Measurements from ENCODE around the gene SLAMF1. TPM values are rescaled to one million over a fixed set of nuclear protein-coding genes. Genes with fewer than 3 reads are reported as not detected.

The SLAMF1 gene
- total RNA-seq, 1 experiment from 2014 or later = 0.30 TPM

DNA sequence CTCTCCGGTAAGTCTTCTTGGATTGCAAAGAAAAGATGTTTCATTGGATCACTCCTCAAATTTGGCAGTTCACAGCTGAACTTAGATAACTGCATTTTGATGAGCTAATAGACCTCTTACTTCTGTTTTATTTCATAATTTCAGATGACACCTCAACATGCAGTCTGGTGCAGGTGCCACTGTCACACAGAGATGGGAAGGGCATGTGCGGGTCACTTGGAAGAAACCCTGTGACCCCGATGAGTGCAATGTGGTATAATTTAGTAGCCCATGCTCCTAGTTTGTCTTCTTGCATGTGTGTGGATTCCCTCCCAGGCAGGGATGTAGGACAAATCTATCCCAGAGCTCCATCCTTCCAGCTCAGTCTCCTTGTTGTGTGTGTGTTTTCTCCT is 481 bp upstream of the SLAMF1 start:
- Histone ChIP-seq H3K4me1 (ENCODE audit: low read length) (peaks cover 32% of the 10 kb centered on the region), H3K9me2 (replicated peaks; ENCODE audit: insufficient read depth, low read length) (no peaks in the 10 kb centered on the region), H3K9me3 (ENCODE audit: low read length) (no peaks in the 10 kb centered on the region), H3K4me3 (ENCODE audit: low read length) (peak overlapping the region; percentile 35), H4K20me1 (ENCODE audit: insufficient read depth, low read depth, low read length) (no peaks in the 10 kb centered on the region), H3K79me2 (ENCODE audit: low read length) (no peaks in the 10 kb centered on the region), H3K9ac (ENCODE audit: low read length) (peak overlapping the region; percentile 41), H2AFZ (ENCODE audit: low read length) (peak overlapping the region; percentile 90), H3K4me2 (ENCODE audit: low read depth, low read length, poor library complexity, severe bottlenecking) (peak overlapping the region; percentile 57), H3K27ac (ENCODE audit: low read length) (no peak overlapping the region), H3K36me3 (ENCODE audit: insufficient read depth, low read length) (no peaks in the 10 kb centered on the region), H3K27me3 (ENCODE audit: low read length) (no peaks in the 10 kb centered on the region)
- DNase-seq = no peak

DNA sequence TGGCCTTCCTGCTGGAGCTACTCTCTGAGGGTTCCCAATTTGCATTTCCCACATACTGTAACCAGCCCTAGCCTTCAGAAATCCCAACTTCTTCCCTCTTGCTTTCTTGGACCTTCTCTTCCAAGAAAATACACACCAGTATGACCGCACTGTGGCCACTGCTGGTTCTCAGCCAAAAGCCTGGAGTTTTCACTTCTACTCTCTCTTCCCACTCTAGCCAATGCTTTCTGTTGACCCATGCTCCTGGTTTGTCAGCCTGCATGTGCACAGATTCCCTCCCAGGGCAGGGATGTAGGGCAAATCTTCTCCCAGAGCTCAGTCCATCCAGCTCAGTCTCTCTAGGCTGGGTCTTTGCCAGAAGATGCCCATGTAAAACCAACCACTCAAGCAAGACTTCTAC is 664 bp downstream of the SLAMF1 start:
- H3K9ac ChIP-seq (ENCODE audit: low read length) = no peak overlapping the region
- H3K4me1 ChIP-seq (ENCODE audit: low read length) = peaks cover 20% of the 10 kb centered on the region
- no peak overlapping the region for H3K4me2 ChIP-seq (ENCODE audit: low read depth, low read length, poor library complexity, severe bottlenecking)
- no peaks in the 10 kb centered on the region for H3K9me3 ChIP-seq (ENCODE audit: low read length)
- DNase-seq = no peak
- no peaks in the 10 kb centered on the region for H3K9me2 ChIP-seq (replicated peaks; ENCODE audit: insufficient read depth, low read length)
- H4K20me1 ChIP-seq (ENCODE audit: insufficient read depth, low read depth, low read length) = no peaks in the 10 kb centered on the region
- H3K27me3 ChIP-seq (ENCODE audit: low read length) = no peaks in the 10 kb centered on the region
- H3K4me3 ChIP-seq (ENCODE audit: low read length) = no peak overlapping the region
- no peaks in the 10 kb centered on the region for H3K79me2 ChIP-seq (ENCODE audit: low read length)
- H3K27ac ChIP-seq (ENCODE audit: low read length) = no peak overlapping the region
- H2AFZ ChIP-seq (ENCODE audit: low read length) = no peak overlapping the region
- H3K36me3 ChIP-seq (ENCODE audit: insufficient read depth, low read length) = no peaks in the 10 kb centered on the region

DNA sequence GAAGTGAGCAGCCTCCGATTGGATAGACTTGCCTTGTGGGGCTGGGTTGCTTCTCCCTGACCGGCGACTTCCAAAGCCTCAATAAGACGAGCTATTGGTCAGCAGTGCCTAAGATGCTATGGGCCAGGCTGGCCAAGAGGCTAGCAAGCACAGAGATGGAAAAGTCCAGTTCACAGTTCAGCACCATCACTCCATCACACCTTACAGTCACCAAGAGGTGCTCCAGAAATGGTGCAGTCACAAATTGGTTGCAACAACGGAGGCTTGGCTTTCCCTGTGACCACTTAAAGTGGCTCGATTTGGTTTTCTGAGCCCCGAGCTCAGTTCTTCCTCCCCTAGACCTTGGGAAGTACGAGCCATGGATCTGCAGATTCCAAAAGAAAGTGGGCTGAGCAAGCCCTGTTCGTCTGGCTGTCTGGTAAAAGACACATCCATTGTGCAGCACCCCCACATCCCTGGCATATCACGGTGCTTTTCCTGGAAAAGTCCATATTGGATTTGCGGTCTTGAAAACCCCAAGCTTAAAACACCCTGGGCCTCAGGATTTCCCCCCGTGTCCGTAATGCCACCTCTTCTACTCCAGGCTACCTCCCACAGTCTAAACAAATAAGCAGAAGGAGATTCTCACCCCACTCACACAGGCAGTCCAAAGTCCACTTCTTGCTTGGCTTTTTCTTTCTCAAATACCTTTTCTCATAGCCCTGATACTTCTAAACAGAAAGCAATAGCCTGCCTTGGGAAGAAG is 1.3 kb downstream of the SLAMF1 start:
- no peak overlapping the region for H3K9ac ChIP-seq (ENCODE audit: low read length)
- no peaks in the 10 kb centered on the region for H3K79me2 ChIP-seq (ENCODE audit: low read length)
- H4K20me1 ChIP-seq (ENCODE audit: insufficient read depth, low read depth, low read length) = no peaks in the 10 kb centered on the region
- H3K9me3 ChIP-seq (ENCODE audit: low read length) = no peaks in the 10 kb centered on the region
- H2AFZ ChIP-seq (ENCODE audit: low read length) = no peak overlapping the region
- no peak overlapping the region for H3K4me2 ChIP-seq (ENCODE audit: low read depth, low read length, poor library complexity, severe bottlenecking)
- no peaks in the 10 kb centered on the region for H3K9me2 ChIP-seq (replicated peaks; ENCODE audit: insufficient read depth, low read length)
- no peak overlapping the region for H3K27ac ChIP-seq (ENCODE audit: low read length)
- no peak overlapping the region for H3K4me3 ChIP-seq (ENCODE audit: low read length)
- H3K36me3 ChIP-seq (ENCODE audit: insufficient read depth, low read length) = no peaks in the 10 kb centered on the region
- peaks cover 16% of the 10 kb centered on the region for H3K4me1 ChIP-seq (ENCODE audit: low read length)
- no peak for DNase-seq
- no peaks in the 10 kb centered on the region for H3K27me3 ChIP-seq (ENCODE audit: low read length)

DNA sequence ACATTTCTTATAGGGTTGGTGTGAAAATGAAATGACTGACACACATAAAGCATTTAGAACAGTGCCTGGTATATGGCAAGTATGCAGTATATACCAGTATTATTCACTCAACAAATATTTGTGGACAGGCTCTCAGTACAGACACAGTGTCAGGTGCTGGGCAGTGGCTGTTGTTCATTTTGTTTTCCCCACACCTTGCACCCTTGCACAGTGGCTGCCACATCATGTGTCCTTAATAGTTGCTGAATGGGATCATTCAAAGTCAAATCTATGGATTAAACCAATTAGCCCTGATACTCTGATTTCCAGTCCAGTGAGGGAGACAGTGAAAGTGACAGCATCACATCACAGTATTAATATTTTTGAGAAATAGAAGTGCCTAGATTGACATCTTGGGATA is 2.4 kb downstream of the SLAMF1 start:
- no peaks in the 10 kb centered on the region for H4K20me1 ChIP-seq (ENCODE audit: insufficient read depth, low read depth, low read length)
- no peak overlapping the region for H3K9ac ChIP-seq (ENCODE audit: low read length)
- no peaks in the 10 kb centered on the region for H3K36me3 ChIP-seq (ENCODE audit: insufficient read depth, low read length)
- H3K27ac ChIP-seq (ENCODE audit: low read length) = no peak overlapping the region
- no peaks in the 10 kb centered on the region for H3K79me2 ChIP-seq (ENCODE audit: low read length)
- no peak overlapping the region for H3K4me2 ChIP-seq (ENCODE audit: low read depth, low read length, poor library complexity, severe bottlenecking)
- H3K27me3 ChIP-seq (ENCODE audit: low read length) = no peaks in the 10 kb centered on the region
- H3K4me3 ChIP-seq (ENCODE audit: low read length) = no peak overlapping the region
- DNase-seq = no peak
- H3K9me3 ChIP-seq (ENCODE audit: low read length) = no peaks in the 10 kb centered on the region
- peaks cover 16% of the 10 kb centered on the region for H3K4me1 ChIP-seq (ENCODE audit: low read length)
- H2AFZ ChIP-seq (ENCODE audit: low read length) = no peak overlapping the region
- H3K9me2 ChIP-seq (replicated peaks; ENCODE audit: insufficient read depth, low read length) = no peaks in the 10 kb centered on the region

DNA sequence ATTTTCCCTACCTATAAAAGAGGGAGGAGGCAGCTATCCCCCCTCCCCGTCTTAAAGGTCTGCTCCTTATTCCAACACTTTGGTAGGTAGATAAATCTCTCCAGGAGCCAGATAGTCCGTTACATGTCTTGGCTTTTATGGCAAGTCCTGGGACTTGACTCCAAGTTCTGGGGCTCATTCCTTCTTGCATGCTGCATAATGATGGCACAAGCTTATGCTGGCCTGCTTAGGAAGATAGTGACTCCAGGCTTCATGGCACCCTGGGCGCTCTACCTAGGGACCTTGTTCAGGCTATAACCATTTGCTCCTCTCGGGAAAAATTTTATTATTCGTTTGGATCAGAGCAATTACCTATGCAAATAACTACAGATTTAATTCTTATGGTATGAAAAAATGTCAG is 3.7 kb downstream of the SLAMF1 start:
- Histone ChIP-seq H3K4me2 (ENCODE audit: low read depth, low read length, poor library complexity, severe bottlenecking) (no peak overlapping the region), H3K4me1 (ENCODE audit: low read length) (peaks cover 16% of the 10 kb centered on the region), H3K27me3 (ENCODE audit: low read length) (no peaks in the 10 kb centered on the region), H3K27ac (ENCODE audit: low read length) (no peak overlapping the region), H3K9me3 (ENCODE audit: low read length) (no peaks in the 10 kb centered on the region), H3K79me2 (ENCODE audit: low read length) (no peaks in the 10 kb centered on the region), H2AFZ (ENCODE audit: low read length) (no peak overlapping the region), H3K9me2 (replicated peaks; ENCODE audit: insufficient read depth, low read length) (no peaks in the 10 kb centered on the region), H3K9ac (ENCODE audit: low read length) (no peak overlapping the region), H3K4me3 (ENCODE audit: low read length) (no peak overlapping the region), H3K36me3 (ENCODE audit: insufficient read depth, low read length) (no peaks in the 10 kb centered on the region), H4K20me1 (ENCODE audit: insufficient read depth, low read depth, low read length) (no peaks in the 10 kb centered on the region)
- no peak for DNase-seq

DNA sequence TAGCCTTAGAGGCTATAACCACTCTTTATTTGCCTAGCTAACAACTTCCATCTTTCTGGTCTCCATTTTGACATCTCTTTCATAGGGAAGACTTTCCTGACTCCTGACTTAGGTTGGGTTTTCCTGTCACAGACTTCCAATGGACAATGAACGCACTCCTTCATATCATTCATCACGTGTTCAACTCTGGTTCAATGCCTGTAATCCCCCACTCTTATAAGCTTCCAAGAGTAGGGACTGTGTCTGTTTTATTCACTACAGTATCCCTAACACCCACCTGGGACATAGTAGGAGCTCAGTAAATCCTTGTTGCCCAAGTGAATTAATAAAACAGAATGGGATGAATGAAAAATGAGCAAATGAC is 4.6 kb downstream of the SLAMF1 start:
- Histone ChIP-seq H3K4me2 (ENCODE audit: low read depth, low read length, poor library complexity, severe bottlenecking) (no peak overlapping the region), H4K20me1 (ENCODE audit: insufficient read depth, low read depth, low read length) (no peaks in the 10 kb centered on the region), H3K4me3 (ENCODE audit: low read length) (no peak overlapping the region), H3K36me3 (ENCODE audit: insufficient read depth, low read length) (no peaks in the 10 kb centered on the region), H3K9me2 (replicated peaks; ENCODE audit: insufficient read depth, low read length) (no peaks in the 10 kb centered on the region), H3K79me2 (ENCODE audit: low read length) (no peaks in the 10 kb centered on the region), H3K27me3 (ENCODE audit: low read length) (no peaks in the 10 kb centered on the region), H2AFZ (ENCODE audit: low read length) (no peak overlapping the region), H3K9me3 (ENCODE audit: low read length) (no peaks in the 10 kb centered on the region), H3K27ac (ENCODE audit: low read length) (no peak overlapping the region), H3K9ac (ENCODE audit: low read length) (no peak overlapping the region), H3K4me1 (ENCODE audit: low read length) (peaks cover 11% of the 10 kb centered on the region)
- DNase-seq = no peak

DNA sequence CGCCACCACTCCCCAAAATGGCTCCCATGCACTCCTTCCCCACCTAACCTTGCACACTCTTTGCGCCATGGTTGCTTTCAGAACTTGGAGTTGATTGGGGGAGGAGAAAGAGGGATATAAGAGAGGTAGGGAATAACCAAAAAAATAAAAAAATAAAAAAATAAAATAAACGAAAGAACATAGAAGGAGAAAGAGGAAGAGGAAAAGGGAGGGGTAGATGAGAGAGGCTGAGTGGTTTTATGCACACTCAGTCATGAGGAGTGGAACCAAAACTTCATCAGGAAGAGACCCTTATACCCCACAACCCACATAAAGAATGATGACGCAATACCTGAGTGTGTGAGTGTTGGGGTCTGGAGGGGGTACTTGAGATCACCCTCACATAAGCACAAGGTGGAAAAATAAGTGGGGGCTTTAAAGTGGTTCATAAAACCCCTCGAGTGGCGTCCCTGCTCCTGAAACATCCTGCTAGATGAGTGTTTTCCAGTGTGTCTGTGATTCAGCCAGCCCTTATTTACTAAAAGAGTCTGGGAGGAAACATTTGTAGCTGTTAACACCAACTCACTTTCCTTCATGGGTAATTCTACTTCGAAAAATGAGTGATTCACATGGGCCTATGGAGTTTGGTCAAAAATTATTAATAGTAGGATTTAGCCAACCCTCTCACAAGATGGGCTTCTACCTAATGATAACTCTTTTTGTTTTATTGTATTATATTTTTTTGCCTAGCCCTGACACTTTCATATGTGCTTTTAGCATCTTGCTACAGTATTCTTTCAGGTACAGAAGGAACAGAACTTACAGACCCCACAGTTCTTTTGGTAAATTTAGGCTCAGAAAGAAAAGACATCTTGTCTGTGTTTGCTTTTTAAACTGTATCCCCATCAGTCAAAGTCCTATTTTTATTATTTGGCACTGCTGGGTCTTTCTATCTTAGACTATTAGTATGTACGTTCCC is 5.2 kb downstream of the SLAMF1 start:
- no peak overlapping the region for H3K4me2 ChIP-seq (ENCODE audit: low read depth, low read length, poor library complexity, severe bottlenecking)
- H3K4me1 ChIP-seq (ENCODE audit: low read length) = peaks cover 5% of the 10 kb centered on the region
- no peak for DNase-seq
- H2AFZ ChIP-seq (ENCODE audit: low read length) = no peak overlapping the region
- no peaks in the 10 kb centered on the region for H3K79me2 ChIP-seq (ENCODE audit: low read length)
- no peak overlapping the region for H3K4me3 ChIP-seq (ENCODE audit: low read length)
- H3K9me2 ChIP-seq (replicated peaks; ENCODE audit: insufficient read depth, low read length) = no peaks in the 10 kb centered on the region
- H4K20me1 ChIP-seq (ENCODE audit: insufficient read depth, low read depth, low read length) = no peaks in the 10 kb centered on the region
- H3K9ac ChIP-seq (ENCODE audit: low read length) = no peak overlapping the region
- H3K27me3 ChIP-seq (ENCODE audit: low read length) = no peaks in the 10 kb centered on the region
- no peak overlapping the region for H3K27ac ChIP-seq (ENCODE audit: low read length)
- no peaks in the 10 kb centered on the region for H3K9me3 ChIP-seq (ENCODE audit: low read length)
- H3K36me3 ChIP-seq (ENCODE audit: insufficient read depth, low read length) = no peaks in the 10 kb centered on the region

DNA sequence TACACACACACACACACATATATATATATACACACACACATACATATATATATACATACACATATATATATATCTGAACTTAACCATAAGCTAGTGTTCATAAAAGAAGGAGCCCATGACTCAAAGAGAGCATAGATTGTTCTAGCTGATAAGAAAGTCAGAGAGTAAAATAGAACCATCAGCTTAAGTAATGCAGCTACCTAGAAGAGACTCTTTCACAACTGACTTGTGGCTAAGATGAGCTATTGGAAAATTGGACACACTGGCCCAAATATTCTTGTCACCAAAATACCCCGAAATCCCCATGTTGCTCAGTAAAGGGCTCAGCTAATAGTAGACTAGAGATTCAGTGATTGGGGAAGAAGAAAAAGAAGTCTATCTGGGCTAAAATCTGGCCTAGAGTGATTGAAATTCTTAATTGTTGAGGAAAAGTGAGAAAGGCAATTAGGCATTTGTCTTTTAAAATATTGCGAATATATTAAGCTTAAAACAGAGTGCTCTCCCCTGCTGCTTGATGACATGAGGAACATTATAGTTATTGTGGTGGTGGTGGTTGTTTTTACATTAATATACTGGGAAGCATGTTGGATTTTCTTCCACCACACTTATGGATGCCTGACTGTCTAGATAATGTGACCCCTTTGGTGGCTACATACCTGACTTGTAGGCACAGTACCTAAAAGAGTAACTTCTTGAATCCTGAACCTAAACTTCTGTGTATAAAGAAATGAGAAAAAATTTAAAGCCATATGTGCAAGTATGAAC is 6.3 kb downstream of the SLAMF1 start:
- no peak for DNase-seq
- H3K4me3 ChIP-seq (ENCODE audit: low read length) = no peak overlapping the region
- no peaks in the 10 kb centered on the region for H3K4me1 ChIP-seq (ENCODE audit: low read length)
- H3K4me2 ChIP-seq (ENCODE audit: low read depth, low read length, poor library complexity, severe bottlenecking) = no peak overlapping the region
- H3K27ac ChIP-seq (ENCODE audit: low read length) = no peak overlapping the region
- no peak overlapping the region for H2AFZ ChIP-seq (ENCODE audit: low read length)
- H3K9ac ChIP-seq (ENCODE audit: low read length) = no peak overlapping the region
- H3K27me3 ChIP-seq (ENCODE audit: low read length) = no peaks in the 10 kb centered on the region
- H3K79me2 ChIP-seq (ENCODE audit: low read length) = no peaks in the 10 kb centered on the region
- H4K20me1 ChIP-seq (ENCODE audit: insufficient read depth, low read depth, low read length) = no peaks in the 10 kb centered on the region
- no peaks in the 10 kb centered on the region for H3K9me2 ChIP-seq (replicated peaks; ENCODE audit: insufficient read depth, low read length)
- H3K9me3 ChIP-seq (ENCODE audit: low read length) = no peaks in the 10 kb centered on the region
- no peaks in the 10 kb centered on the region for H3K36me3 ChIP-seq (ENCODE audit: insufficient read depth, low read length)
